Dendritic cell treated with granulocyte-macrophage colony-stimulating factor and Interleukin-4, amounts not matched to agents 40 ng/mL and 50 ng/mL, for 4 days (primary cell): ENCODE measurements around the gene DTX4.

Experiments
- H3K27ac Mint-ChIP-seq: one replicate; pipeline ENCODE4 v1.8.0; 2022; ENCODE audit warnings: mild to moderate bottlenecking, mixed read lengths
- H3K27me3 Mint-ChIP-seq: one replicate; pipeline ENCODE4 v1.8.0; 2022; ENCODE audit warnings: mild to moderate bottlenecking, mixed read lengths
- H3K36me3 Mint-ChIP-seq: one replicate; pipeline ENCODE4 v1.8.0; 2022; ENCODE audit warnings: low read depth, mixed read lengths
- H3K4me1 Mint-ChIP-seq: one replicate; pipeline ENCODE4 v1.8.0; 2022; ENCODE audit warnings: low read depth, mixed read lengths
- H3K4me3 Mint-ChIP-seq: one replicate; pipeline ENCODE4 v1.8.0; 2022; ENCODE audit warnings: mild to moderate bottlenecking, moderate library complexity, mixed read lengths
- H3K9me3 Mint-ChIP-seq: one replicate; pipeline ENCODE4 v1.8.0; 2022; ENCODE audit warnings: mixed read lengths
- intact Hi-C: fragments of 100-400 bp; cut with micrococcal nuclease; formaldehyde crosslinking; loops from one replicate; pipeline ENCODE4 v1.15.0; 2022

DTX4 gene

DNA sequence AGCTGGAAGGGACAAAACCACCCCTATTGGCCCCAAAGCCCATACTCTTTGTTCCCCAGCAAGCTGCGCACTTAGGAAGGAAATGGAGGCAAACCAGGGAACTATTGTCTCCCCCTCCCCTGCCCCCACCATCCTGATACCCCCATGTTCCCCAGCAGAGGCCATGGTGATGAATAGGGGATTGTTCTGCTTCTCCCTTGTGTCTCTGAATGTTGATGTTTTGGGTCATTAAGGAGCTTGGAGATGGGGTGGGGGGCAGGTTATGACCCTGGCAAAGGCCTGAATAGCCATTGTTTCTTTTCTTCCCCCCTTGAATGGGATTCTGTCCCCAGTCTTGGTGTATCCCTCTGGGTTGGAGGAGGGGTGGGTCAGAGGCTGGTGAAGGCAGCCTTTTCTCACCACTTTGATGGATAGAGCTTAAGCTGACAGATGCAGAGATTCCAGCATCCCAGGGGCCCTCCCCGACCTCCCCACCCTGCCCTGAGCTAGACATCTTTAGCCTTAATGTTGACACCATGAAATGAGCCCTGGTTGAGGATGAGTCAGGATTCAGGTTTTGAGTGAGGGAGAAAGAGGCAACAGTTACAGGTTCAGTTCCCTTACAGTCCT lies 8.3 kb downstream of the DTX4 start:
- H3K4me1 Mint-ChIP-seq: no peaks in the 10 kb centered on the region
- H3K4me3 Mint-ChIP-seq: no peak overlapping the region
- intact Hi-C loops: no loop called here
- peaks cover 5% of the 10 kb centered on the region for H3K36me3 Mint-ChIP-seq
- H3K27ac Mint-ChIP-seq: no peak overlapping the region
- peaks cover under 1% of the 10 kb centered on the region for H3K27me3 Mint-ChIP-seq
- H3K9me3 Mint-ChIP-seq: no peaks in the 10 kb centered on the region

GRCh38 chr11:59180907-59181306 lies 9.0 kb downstream of the DTX4 start:
- H3K9me3 Mint-ChIP-seq: no peaks in the 10 kb centered on the region
- no peak overlapping the region for H3K27ac Mint-ChIP-seq
- no peaks in the 10 kb centered on the region for H3K27me3 Mint-ChIP-seq
- H3K4me3 Mint-ChIP-seq: no peak overlapping the region
- intact Hi-C loops: no loop called here
- H3K4me1 Mint-ChIP-seq: no peaks in the 10 kb centered on the region
- peaks cover 5% of the 10 kb centered on the region for H3K36me3 Mint-ChIP-seq

DNA sequence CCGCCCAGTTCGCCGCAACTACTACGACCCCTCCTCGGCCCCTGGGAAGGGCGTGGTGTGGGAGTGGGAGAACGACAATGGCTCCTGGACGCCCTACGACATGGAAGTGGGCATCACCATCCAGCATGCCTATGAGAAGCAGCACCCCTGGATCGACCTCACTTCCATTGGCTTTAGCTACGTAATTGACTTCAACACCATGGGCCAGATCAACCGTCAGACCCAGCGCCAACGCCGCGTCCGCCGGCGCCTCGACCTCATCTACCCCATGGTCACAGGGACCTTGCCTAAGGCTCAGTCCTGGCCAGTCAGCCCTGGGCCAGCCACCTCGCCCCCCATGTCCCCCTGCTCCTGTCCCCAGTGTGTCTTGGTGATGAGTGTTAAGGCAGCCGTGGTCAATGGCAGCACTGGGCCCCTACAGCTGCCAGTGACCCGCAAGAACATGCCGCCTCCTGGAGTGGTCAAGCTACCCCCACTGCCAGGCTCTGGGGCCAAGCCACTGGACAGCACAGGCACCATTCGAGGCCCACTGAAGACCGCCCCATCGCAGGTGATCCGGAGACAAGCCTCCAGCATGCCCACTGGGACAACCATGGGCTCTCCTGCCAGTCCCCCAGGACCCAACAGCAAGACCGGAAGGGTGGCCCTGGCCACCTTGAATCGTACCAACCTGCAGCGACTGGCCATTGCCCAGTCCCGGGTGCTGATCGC lies 10.0 kb downstream of the DTX4 start:
- Mint-ChIP-seq H3K4me3 (no peak overlapping the region), H3K9me3 (no peaks in the 10 kb centered on the region), H3K27ac (no peak overlapping the region), H3K4me1 (peaks cover under 1% of the 10 kb centered on the region), H3K36me3 (peaks cover 5% of the 10 kb centered on the region), H3K27me3 (no peaks in the 10 kb centered on the region)
- intact Hi-C loops: no loop called here

DNA sequence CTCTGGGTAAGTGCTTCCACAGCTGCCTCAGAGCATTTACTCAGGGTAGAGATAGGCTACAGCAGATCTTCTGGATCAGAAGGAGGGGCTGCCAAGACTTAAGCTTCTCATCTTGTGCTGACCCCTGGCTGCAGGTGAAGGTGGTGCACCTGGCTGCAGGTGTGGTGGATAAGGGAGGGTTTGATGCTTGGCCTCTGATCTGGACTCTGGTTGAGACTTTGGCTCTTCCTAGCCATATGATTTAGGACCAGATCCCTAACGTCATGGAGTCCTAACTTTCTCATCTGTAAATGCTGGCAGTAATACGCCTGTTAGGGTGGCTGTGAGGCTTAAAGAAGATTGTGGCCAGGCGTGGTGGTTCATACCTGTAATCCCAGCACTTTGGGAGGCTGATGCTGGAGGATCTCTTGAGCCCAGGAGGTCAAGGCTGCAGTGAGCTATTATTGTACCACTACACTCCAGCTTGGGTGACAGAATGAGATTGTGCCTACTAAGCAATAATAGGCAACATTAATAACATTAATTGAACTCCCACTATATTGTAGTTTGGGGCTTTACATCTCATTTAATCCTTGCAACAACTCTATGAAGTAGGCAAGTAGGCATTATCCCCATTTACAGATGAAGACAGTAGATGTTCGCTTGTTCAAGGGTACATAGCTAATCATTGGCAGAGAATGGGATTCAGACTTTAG lies 10.7 kb downstream of the DTX4 start:
- Mint-ChIP-seq H3K4me3 (no peak overlapping the region), H3K27ac (no peak overlapping the region), H3K9me3 (no peaks in the 10 kb centered on the region), H3K4me1 (peaks cover 8% of the 10 kb centered on the region), H3K27me3 (no peaks in the 10 kb centered on the region), H3K36me3 (peaks cover 5% of the 10 kb centered on the region)
- intact Hi-C loops: no loop called here

DNA sequence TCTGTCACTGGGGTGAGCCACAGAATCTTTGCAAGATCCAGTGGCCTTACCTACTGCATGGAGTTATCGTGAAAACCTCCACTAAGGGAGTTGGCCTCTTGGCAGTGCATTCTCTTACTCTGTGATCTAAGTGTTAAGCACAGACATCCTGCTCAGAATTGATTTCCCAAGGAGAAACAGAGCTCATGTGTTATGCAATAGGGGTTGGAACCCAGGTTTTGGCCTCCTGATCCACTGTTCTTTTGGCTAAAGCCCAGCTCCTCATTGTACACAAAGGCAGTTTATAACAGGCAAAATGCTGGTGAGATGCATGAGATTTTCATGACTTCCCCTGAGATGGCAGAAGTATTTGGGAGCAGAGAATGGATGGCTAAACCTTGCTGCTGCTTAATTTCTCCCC lies 11.8 kb downstream of the DTX4 start:
- peaks cover 20% of the 10 kb centered on the region for H3K4me1 Mint-ChIP-seq
- H3K9me3 Mint-ChIP-seq: no peaks in the 10 kb centered on the region
- H3K4me3 Mint-ChIP-seq: no peak overlapping the region
- peaks cover 8% of the 10 kb centered on the region for H3K36me3 Mint-ChIP-seq
- intact Hi-C loops: no loop called here
- H3K27ac Mint-ChIP-seq: no peak overlapping the region
- H3K27me3 Mint-ChIP-seq: no peaks in the 10 kb centered on the region

DNA sequence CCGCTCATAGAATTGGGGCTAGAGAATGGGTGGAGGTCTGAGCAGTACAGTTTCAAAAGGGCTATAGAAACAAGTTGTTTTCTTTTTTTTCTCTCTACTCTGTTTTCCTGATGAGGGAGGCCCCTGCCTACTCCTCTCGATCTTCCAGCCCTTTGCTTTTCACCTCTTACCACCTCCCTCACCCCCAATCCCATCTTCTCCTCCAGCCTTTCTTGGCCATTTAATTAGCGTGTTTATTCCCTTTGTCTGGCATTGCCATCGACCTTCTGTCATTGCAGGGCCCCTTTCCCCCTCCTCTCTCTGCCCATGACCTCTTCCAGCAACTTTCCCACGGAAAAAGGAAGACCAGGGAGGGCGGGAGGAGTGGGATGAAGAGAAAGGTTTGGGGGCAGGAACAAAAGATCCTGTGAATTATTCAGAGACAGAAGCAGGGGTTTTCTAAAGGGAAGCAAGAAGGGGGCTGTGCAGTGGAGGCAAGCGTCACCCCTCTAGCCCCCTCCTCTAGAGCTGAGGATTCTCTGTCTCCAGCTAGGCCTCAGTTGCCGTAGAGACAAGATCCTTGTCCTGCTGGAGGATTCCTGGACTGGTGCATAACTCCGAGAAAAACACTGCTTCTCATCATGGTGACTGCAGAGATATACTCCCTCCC lies 12.9 kb downstream of the DTX4 start:
- no peaks in the 10 kb centered on the region for H3K27me3 Mint-ChIP-seq
- H3K4me3 Mint-ChIP-seq: no peak overlapping the region
- no peaks in the 10 kb centered on the region for H3K9me3 Mint-ChIP-seq
- H3K4me1 Mint-ChIP-seq: peaks cover 24% of the 10 kb centered on the region
- intact Hi-C loops: no loop called here
- H3K36me3 Mint-ChIP-seq: peaks cover 12% of the 10 kb centered on the region
- H3K27ac Mint-ChIP-seq: no peak overlapping the region

GRCh38 chr11:59185386-59185945 lies 13.5 kb downstream of the DTX4 start:
- Mint-ChIP-seq H3K27ac (no peak overlapping the region), H3K27me3 (no peaks in the 10 kb centered on the region), H3K9me3 (no peaks in the 10 kb centered on the region), H3K36me3 (peaks cover 12% of the 10 kb centered on the region), H3K4me1 (peaks cover 30% of the 10 kb centered on the region), H3K4me3 (no peak overlapping the region)
- intact Hi-C loops: no loop called here

GRCh38 chr11:59186130-59186594 lies 14.2 kb downstream of the DTX4 start:
- Mint-ChIP-seq H3K4me3 (no peak overlapping the region), H3K27ac (no peak overlapping the region), H3K36me3 (peaks cover 12% of the 10 kb centered on the region), H3K27me3 (peaks cover 2% of the 10 kb centered on the region), H3K9me3 (no peaks in the 10 kb centered on the region), H3K4me1 (peaks cover 30% of the 10 kb centered on the region)
- intact Hi-C loops: no loop called here

GRCh38 chr11:59187035-59187434 lies 15.1 kb downstream of the DTX4 start:
- Mint-ChIP-seq H3K36me3 (peaks cover 10% of the 10 kb centered on the region), H3K9me3 (no peaks in the 10 kb centered on the region), H3K4me1 (peaks cover 30% of the 10 kb centered on the region), H3K27me3 (peaks cover 2% of the 10 kb centered on the region), H3K27ac (no peak overlapping the region), H3K4me3 (no peak overlapping the region)
- intact Hi-C loops: no loop called here

- H3K27ac Mint-ChIP-seq: no peak overlapping the region
- peaks cover 2% of the 10 kb centered on the region for H3K27me3 Mint-ChIP-seq
- intact Hi-C loops: no loop called here
- peaks cover 7% of the 10 kb centered on the region for H3K36me3 Mint-ChIP-seq
- H3K4me1 Mint-ChIP-seq: peaks cover 30% of the 10 kb centered on the region
- H3K9me3 Mint-ChIP-seq: no peaks in the 10 kb centered on the region
- H3K4me3 Mint-ChIP-seq: no peak overlapping the region
These were observed 15.7 kb downstream of the DTX4 start for GRCh38 chr11:59187587-59187986.

DNA sequence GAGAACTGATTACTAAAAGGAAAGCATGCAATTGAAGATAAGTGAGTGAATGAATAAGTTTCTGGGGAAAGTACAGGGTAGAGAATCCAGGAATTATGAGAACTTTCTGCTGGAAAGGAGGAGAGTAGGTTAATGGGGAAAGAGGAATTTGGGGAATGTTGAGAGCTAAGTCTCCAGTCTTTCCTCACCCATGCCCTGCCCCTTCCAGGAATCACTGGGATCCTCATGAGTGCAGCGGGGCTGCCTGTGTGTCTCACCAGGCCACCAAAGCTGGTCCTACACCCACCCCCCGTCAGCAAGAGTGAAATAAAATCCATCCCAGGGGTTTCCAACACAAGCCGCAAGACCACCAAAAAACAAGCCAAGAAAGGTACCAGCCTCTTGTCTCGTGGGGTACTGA lies 17.0 kb downstream of the DTX4 start:
- H3K4me3 Mint-ChIP-seq: no peak overlapping the region
- H3K4me1 Mint-ChIP-seq: peaks cover 30% of the 10 kb centered on the region
- H3K27ac Mint-ChIP-seq: no peak overlapping the region
- H3K36me3 Mint-ChIP-seq: peaks cover 7% of the 10 kb centered on the region
- peaks cover 2% of the 10 kb centered on the region for H3K27me3 Mint-ChIP-seq
- H3K9me3 Mint-ChIP-seq: no peaks in the 10 kb centered on the region
- intact Hi-C loops: no loop called here

- H3K9me3 Mint-ChIP-seq: no peaks in the 10 kb centered on the region
- no peak overlapping the region for H3K27ac Mint-ChIP-seq
- peaks cover 30% of the 10 kb centered on the region for H3K4me1 Mint-ChIP-seq
- H3K36me3 Mint-ChIP-seq: peaks cover 7% of the 10 kb centered on the region
- H3K27me3 Mint-ChIP-seq: peaks cover 2% of the 10 kb centered on the region
- no peak overlapping the region for H3K4me3 Mint-ChIP-seq
- intact Hi-C loops: no loop called here
These were observed 18.1 kb downstream of the DTX4 start for GRCh38 chr11:59189986-59190385.

- intact Hi-C loops: no loop called here
- H3K9me3 Mint-ChIP-seq: no peaks in the 10 kb centered on the region
- peaks cover 14% of the 10 kb centered on the region for H3K36me3 Mint-ChIP-seq
- peaks cover 5% of the 10 kb centered on the region for H3K27me3 Mint-ChIP-seq
- H3K4me3 Mint-ChIP-seq: no peak overlapping the region
- H3K4me1 Mint-ChIP-seq: peaks cover 30% of the 10 kb centered on the region
- H3K27ac Mint-ChIP-seq: no peak overlapping the region
These were observed 19.2 kb downstream of the DTX4 start for GRCh38 chr11:59191095-59191494.

GRCh38 chr11:59191890-59192289 lies 20.0 kb downstream of the DTX4 start:
- no peaks in the 10 kb centered on the region for H3K9me3 Mint-ChIP-seq
- peaks cover 29% of the 10 kb centered on the region for H3K4me1 Mint-ChIP-seq
- peaks cover 14% of the 10 kb centered on the region for H3K36me3 Mint-ChIP-seq
- intact Hi-C loops: no loop called here
- no peak overlapping the region for H3K4me3 Mint-ChIP-seq
- peaks cover 5% of the 10 kb centered on the region for H3K27me3 Mint-ChIP-seq
- no peak overlapping the region for H3K27ac Mint-ChIP-seq
